Placental pericyte (primary cell): ENCODE measurements around the gene MDM2. TPM values are rescaled to one million over a fixed set of nuclear protein-coding genes. Genes with fewer than 3 reads are reported as not detected.

Experiments used
- total RNA-seq: library from RNA; depleted of rRNA; stranded (reverse); fragments of >200 nt; gene quantifications from 2 replicates; pipeline ENCODE4 v1.2.3, GENCODE V29; 2012

MDM2 gene
- total RNA-seq, result 255 and 294 TPM in 2 replicates

DNA sequence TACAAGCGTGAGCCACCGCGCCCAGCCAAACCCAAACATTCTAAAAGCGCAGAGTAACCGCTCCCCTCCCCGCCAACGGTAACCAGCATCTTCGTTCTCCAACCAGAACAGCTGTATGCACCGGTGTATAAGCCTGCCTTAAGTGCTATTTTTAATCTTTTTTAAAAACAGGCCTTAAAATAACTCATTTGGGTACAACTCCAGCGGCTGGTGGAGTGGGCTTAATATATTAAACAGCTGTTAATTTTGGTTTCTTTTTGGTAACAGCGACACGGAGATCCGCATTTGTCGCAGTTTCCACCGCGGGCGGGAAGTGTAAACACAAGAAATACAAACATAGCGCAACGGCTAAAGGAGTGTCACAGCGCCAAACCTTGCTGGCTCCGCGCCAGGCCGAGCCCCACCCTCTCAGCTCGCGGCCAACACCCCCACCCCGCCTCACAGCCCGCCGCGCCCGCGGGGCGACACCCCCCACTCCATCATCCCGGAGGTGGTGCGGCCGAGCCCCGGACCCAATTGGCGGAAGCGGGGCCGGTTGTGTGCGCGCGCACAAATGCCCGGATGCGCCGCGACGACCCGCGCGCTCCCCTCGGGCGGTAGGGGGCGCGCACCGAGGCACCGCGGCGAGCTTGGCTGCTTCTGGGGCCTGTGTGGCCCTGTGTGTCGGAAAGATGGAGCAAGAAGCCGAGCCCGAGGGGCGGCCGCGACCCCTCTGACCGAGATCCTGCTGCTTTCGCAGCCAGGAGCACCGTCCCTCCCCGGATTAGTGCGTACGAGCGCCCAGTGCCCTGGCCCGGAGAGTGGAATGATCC is at the start of gene MDM2:
Gene MDM2, plus strand, starts transcription at position 602 of the 812 bp plus-strand sequence. CDS start 301 bp downstream, outside the sequence.

Other genes starting within 250 kb of the MDM2 start
- 185 and 192 TPM in 2 replicates for gene RAP1B, start 197.3 kb upstream of the MDM2 start, total RNA-seq
- gene NUP107, start 121.2 kb upstream of the MDM2 start, total RNA-seq, result 25.4 and 75.3 TPM in 2 replicates
- gene SLC35E3, start 62.0 kb upstream of the MDM2 start, total RNA-seq, result 4.4 and 6.4 TPM in 2 replicates
- gene CPM, start 125.0 kb downstream of the MDM2 start, total RNA-seq, result 1.5 and 7.3 TPM in 2 replicates